Activated naive CD4-positive, alpha-beta T cell treated with anti-CD3 and anti-CD28 coated beads, Interleukin-2, amount 50 U/mL, for 72 hours (primary cell): ENCODE measurements around the gene ARFGAP3. TPM values are rescaled to one million over a fixed set of nuclear protein-coding genes. Genes with fewer than 3 reads are reported as not detected.
A peak's percentile ranks its signal among the peaks of the same experiment; 100 is the strongest.

Experiments
- ATAC-seq, 2 donors: fragments of 150-1000 bp; cut with Tn5 transposase; 2 replicates each; pipeline ENCODE4 v1.10.0; 2021; ENCODE audit warnings: mild to moderate bottlenecking in 2 of 2, moderate library complexity in 2 of 2
- DNase-seq, 2 donors: peaks; one replicate each; pipeline ENCODE4 v3.0.0; 2021 to 2022; ENCODE audit warnings: low spot score in 2 of 2
- H3K27ac Mint-ChIP-seq, 2 donors: one replicate each; pipeline ENCODE4 v1.8.0; 2022; ENCODE audit warnings: mild to moderate bottlenecking in 2 of 2, mixed read lengths in 2 of 2
- H3K36me3 Mint-ChIP-seq, 2 donors: one replicate each; pipeline ENCODE4 v1.8.0; 2022; ENCODE audit warnings: mixed read lengths in 2 of 2
- H3K9me3 Mint-ChIP-seq, 2 donors: one replicate each; pipeline ENCODE4 v1.8.0; 2022; ENCODE audit warnings: mixed read lengths in 2 of 2
- total RNA-seq, 2 donors: library from RNA; stranded (reverse); gene quantifications; one replicate each; pipeline ENCODE4 v1.2.3, GENCODE V29; 2022

ARFGAP3 gene
- total RNA-seq, 2 donors from 2014 or later: 23.3 to 47.3 TPM

- no peaks in the 10 kb centered on the region for H3K9me3 Mint-ChIP-seq
- DNase-seq (no peak), ATAC-seq (no peak)
- no peaks in the 10 kb centered on the region for H3K36me3 Mint-ChIP-seq
- H3K27ac Mint-ChIP-seq: peak overlapping the region; percentile 48 to 55
Observed at GRCh38 chr22:42873356-42873755, 16.3 kb upstream of the ARFGAP3 start.

GRCh38 chr22:42872821-42873220 lies 15.7 kb upstream of the ARFGAP3 start:
- ATAC-seq (no peak), DNase-seq (no peak)
- peak overlapping the region in 1 of 2 donors; percentile 48 for H3K27ac Mint-ChIP-seq
- H3K36me3 Mint-ChIP-seq: no peaks in the 10 kb centered on the region
- no peaks in the 10 kb centered on the region for H3K9me3 Mint-ChIP-seq

- DNase-seq (no peak), ATAC-seq (no peak)
- no peaks in the 10 kb centered on the region for H3K9me3 Mint-ChIP-seq
- H3K36me3 Mint-ChIP-seq: no peaks in the 10 kb centered on the region
- peak overlapping the region; percentile 43 to 57 for H3K27ac Mint-ChIP-seq
Observed at GRCh38 chr22:42871146-42872050, 14.3 kb upstream of the ARFGAP3 start.

- no peak overlapping the region for H3K27ac Mint-ChIP-seq
- H3K36me3 Mint-ChIP-seq: peaks cover 0 to 9% of the 10 kb centered on the region in 2 donors
- DNase-seq: no peak
- peaks cover 0 to 2% of the 10 kb centered on the region in 2 donors for H3K9me3 Mint-ChIP-seq
- ATAC-seq: no peak
Observed at GRCh38 chr22:42869888-42870480, 12.9 kb upstream of the ARFGAP3 start.

DNA sequence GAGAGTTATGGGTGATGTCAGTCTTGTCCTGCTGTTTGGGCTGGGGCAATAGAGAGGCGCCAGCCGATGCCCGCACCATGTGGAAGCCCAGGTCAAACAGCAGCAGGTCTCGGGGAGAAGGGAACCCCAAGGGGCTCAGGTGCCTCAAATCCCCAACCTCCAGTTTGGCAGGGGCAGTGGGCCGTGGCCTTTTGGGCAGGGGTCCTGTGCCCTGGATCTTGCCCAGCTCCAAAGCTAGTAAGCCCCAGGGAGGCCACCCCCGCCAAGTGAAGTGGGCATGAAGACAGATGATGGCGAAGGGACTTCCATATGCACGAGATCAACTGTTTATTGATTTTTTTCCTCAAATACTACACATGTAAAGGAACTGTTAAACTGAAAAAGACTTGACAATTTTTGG lies 12.4 kb upstream of the ARFGAP3 start:
- H3K36me3 Mint-ChIP-seq: peaks cover 0 to 14% of the 10 kb centered on the region in 2 donors
- H3K9me3 Mint-ChIP-seq: peaks cover 0 to 6% of the 10 kb centered on the region in 2 donors
- no peak for ATAC-seq
- no peak overlapping the region for H3K27ac Mint-ChIP-seq
- DNase-seq: no peak

DNA sequence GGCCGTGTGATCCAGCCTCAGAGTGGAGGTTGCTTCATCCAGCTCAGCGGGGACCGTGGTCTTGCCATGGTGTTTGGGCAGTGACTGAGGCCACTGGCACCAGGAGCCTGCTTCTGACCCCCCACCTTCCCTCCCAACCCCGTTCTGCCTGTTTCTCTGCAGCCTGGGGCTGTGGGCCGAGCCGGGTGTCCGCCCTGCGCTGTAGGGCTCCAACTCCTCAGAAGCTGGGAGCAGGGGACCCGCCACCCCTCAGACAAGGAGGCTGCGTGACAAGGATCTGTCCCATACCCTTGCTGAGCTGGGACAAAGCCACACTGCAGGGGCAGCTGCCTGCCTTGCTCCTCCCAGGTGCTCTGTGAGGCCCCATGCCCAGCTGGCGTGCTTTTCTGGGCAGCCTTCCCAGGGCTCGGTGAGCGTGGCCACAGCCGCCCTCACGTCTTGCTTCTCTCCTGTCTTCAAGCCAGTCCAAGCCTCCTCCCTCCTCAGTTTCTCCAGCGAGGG lies 11.7 kb upstream of the ARFGAP3 start:
- Mint-ChIP-seq H3K27ac (no peak overlapping the region), H3K9me3 (peaks cover 0 to 7% of the 10 kb centered on the region in 2 donors), H3K36me3 (peaks cover 0 to 16% of the 10 kb centered on the region in 2 donors)
- ATAC-seq (no peak), DNase-seq (no peak)

DNA sequence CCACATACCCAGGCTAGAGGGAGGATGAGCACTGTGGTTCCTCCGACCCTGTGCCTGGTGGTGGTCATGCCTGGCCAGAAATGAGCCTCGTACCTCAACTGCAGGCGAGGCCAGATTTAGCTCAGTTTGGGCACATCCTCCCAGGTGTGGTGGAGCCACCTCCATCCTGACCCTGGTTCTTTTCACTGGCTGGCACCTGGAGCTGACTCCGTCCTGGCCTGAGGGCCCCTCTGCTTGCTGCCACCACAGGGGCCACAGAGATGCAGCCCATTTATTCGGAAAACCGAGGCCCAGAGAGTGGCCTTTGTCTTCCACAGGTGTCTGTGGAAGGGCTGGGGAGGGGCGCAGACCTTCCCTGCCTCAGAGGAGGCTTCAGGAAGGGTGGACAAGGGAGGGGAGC lies 9.0 kb upstream of the ARFGAP3 start:
- DNase-seq (no peak), ATAC-seq (no peak)

GRCh38 chr22:42865536-42865935 lies 8.5 kb upstream of the ARFGAP3 start:
- Mint-ChIP-seq H3K36me3 (peaks cover 0 to 29% of the 10 kb centered on the region in 2 donors), H3K9me3 (peaks cover 0 to 15% of the 10 kb centered on the region in 2 donors), H3K27ac (no peak overlapping the region)
- ATAC-seq: no peak
- no peak for DNase-seq

More for the DNA sequence above, 9.0 kb upstream of the ARFGAP3 start:
- Mint-ChIP-seq H3K36me3 (peaks cover 0 to 29% of the 10 kb centered on the region in 2 donors), H3K27ac (peak overlapping the region in 1 of 2 donors; percentile 65), H3K9me3 (peaks cover 0 to 15% of the 10 kb centered on the region in 2 donors)

- peaks cover 0 to 29% of the 10 kb centered on the region in 2 donors for H3K36me3 Mint-ChIP-seq
- peak overlapping the region; percentile 79 to 88 for H3K27ac Mint-ChIP-seq
- DNase-seq (peak; percentile 29 to 74), ATAC-seq (peak; percentile 86 to 87)
- H3K9me3 Mint-ChIP-seq: peaks cover 0 to 15% of the 10 kb centered on the region in 2 donors
Observed at GRCh38 chr22:42863349-42863961, 6.4 kb upstream of the ARFGAP3 start.

DNA sequence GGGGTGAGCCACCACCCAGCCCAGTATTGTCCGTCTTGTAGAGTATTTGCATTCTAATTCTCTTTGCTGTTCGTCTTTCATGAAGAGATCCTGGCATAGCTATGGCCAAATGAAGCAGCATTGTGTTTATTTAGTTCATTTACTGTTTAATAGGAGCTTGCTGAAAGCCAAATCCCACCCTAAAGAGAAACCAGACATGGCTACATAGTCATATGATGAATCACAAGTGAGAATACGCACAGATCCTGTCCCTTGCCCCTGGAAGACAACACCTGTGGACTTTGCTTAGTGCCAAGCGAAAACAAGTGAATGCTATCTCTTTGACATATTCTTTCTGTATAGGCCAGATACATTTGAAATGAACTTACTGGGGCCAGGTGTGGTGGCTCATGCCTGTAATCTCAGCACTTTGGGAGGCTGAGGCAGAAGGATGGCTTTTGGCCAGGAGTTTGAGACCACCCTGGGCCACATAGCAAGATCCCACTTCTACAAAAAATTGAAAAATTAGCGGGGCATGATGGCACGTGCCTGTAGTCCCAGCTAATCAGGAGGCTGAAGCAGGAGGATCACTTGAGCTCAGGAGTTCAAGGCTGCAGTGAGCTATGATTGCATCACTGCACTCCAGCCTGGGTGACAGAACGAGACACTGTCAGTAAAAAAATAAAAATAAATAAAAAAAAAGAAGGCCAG lies 5.1 kb upstream of the ARFGAP3 start:
- no peak for ATAC-seq
- Mint-ChIP-seq H3K27ac (peak overlapping the region in 1 of 2 donors; percentile 9), H3K36me3 (peaks cover 4 to 29% of the 10 kb centered on the region in 2 donors), H3K9me3 (peaks cover 0 to 15% of the 10 kb centered on the region in 2 donors)
- no peak for DNase-seq

GRCh38 chr22:42860968-42861367 lies 3.9 kb upstream of the ARFGAP3 start:
- DNase-seq: no peak
- ATAC-seq: no peak
- Mint-ChIP-seq H3K36me3 (peaks cover 10 to 27% of the 10 kb centered on the region in 2 donors), H3K27ac (no peak overlapping the region), H3K9me3 (peaks cover 0 to 15% of the 10 kb centered on the region in 2 donors)

GRCh38 chr22:42857845-42858481 lies 890 bp upstream of the ARFGAP3 start:
- peak overlapping the region in 1 of 2 donors; percentile 84 for H3K27ac Mint-ChIP-seq
- H3K9me3 Mint-ChIP-seq: no peaks in the 10 kb centered on the region
- DNase-seq: no peak
- peaks cover 8 to 10% of the 10 kb centered on the region in 2 donors for H3K36me3 Mint-ChIP-seq
- ATAC-seq: no peak

DNA sequence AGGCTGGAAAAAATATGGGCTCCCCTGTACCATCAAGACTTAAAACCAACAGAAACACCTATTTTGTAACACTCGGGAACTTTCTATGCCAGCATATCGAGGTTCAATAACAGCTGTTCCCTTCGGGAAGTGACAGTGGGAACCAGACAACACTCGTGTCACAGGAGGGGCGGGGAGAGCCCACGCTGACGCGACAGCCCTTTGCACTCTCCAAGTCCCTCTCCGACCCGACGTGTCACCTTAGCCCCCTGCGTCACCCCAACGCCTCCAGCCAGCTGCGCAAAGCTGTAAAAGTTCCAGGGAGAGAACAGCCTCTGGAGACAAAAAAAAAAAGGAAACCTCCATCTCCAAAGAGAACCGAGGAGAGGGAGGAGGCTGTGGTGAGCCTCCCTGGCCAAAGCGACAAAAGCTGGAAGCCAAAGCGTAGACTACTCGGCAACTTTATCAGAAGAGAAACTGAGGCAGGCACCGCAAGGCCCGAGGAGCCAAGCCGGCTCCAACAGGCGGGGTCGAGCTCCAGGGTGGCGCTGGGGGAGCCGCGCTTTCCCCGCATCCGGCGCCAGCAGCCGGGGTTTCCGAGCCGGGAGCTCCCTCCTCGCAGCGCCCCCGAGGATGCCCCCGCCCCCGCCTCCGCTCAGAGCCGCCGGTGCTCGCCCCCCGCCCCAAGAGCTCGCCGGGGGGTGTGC lies 751 bp downstream of the ARFGAP3 start:
- Mint-ChIP-seq H3K36me3 (peaks cover 0 to 10% of the 10 kb centered on the region in 2 donors), H3K9me3 (no peaks in the 10 kb centered on the region), H3K27ac (peak overlapping the region; percentile 86 to 97)
- ATAC-seq (peak; percentile 34 to 53), DNase-seq (peak; percentile 30 to 64)

- Mint-ChIP-seq H3K27ac (peak overlapping the region; percentile 86 to 97), H3K36me3 (peaks cover 0 to 10% of the 10 kb centered on the region in 2 donors), H3K9me3 (no peaks in the 10 kb centered on the region)
- no peak for DNase-seq
- no peak for ATAC-seq
Observed at GRCh38 chr22:42855721-42856120, 1.4 kb downstream of the ARFGAP3 start.

- no peaks in the 10 kb centered on the region for H3K9me3 Mint-ChIP-seq
- ATAC-seq: no peak
- peaks cover 0 to 10% of the 10 kb centered on the region in 2 donors for H3K36me3 Mint-ChIP-seq
- no peak for DNase-seq
- H3K27ac Mint-ChIP-seq: no peak overlapping the region
Observed at GRCh38 chr22:42855211-42855610, 1.9 kb downstream of the ARFGAP3 start.
